ENCODE measurements around the gene HPCAL1.

GRCh38 chr2:10304458-10305253, 2.0 kb downstream of the HPCAL1 start:
- TF ChIP-seq CTCF (conservative IDR thresholded peaks at IDR 0.05; ENCODE audit: low read depth, low read length) (no peak), POLR2A (IDR thresholded peaks at IDR 0.05; ENCODE audit: low read depth, low read length) (no peak), CHD1 (IDR thresholded peaks at IDR 0.05; ENCODE audit: low read depth, low read length) (no peak), RCOR1 (IDR thresholded peaks at IDR 0.05; ENCODE audit: insufficient replicate concordance, low read length) (no peak)
